ENCODE data around the gene GRK4.

DNA sequence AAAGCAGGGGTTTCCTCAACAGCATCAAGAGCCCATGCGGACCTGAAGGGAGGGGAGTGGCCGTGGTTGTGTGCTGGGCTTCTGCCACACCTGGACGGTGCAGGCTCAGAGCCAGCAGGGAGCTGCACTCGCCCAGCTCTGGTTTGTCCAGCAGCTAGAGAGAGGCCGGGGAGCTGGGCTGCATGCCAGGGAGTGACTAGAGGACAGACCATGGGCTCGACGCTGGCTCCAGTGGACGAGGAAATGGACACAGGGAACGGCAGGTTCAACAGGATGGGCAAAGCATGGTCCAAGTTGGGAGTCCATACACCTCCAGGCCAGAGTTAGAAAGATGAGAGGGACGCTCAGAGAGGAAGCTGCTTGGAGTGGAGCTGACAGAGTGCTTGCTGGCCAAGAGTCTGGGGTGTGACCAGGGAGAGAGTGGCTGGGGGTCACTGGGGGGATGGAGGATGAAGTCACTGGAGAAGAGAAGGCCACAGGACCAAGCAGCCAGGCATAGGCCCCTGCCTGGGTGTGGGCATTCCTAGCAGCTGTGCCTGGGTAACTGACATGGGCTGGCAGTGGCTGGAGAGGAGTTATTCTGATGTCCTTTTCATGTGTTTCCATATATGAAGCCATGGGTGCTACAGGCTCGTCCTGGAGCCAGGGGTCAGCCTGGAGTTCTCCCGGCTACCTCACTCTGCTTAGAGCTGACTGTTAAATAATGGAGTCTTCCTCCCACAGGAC is 68.1 kb downstream of the GRK4 start:
- TF ChIP-seq EZH2phosphoT487 (IDR thresholded peaks at IDR 0.05; ENCODE audit: insufficient read depth, low read depth) (no peak), EZH2 (IDR thresholded peaks at IDR 0.05; ENCODE audit: insufficient read depth, poor library complexity, severe bottlenecking) (no peak)

Measured in GM23248 (cell line).